HEK293 (cell line): ENCODE results near the gene PHAF1.

Experiments used
- CTCF ChIP-seq: fragments of 450-650 bp; formaldehyde crosslinking; IDR thresholded peaks from 2 replicates; pipeline ENCODE4 v1.5.1; 2016; ENCODE audit warnings: missing biosample characterization, missing genetic modification characterization
- ZNF23 ChIP-seq: fragments of 450-650 bp; formaldehyde crosslinking; IDR thresholded peaks from 2 replicates; pipeline ENCODE4 v1.5.1; 2016; ENCODE audit warnings: missing biosample characterization, missing genetic modification characterization, borderline replicate concordance
- ZNF501 ChIP-seq: fragments of 450-650 bp; formaldehyde crosslinking; IDR thresholded peaks from 2 replicates; pipeline ENCODE4 v1.5.1; 2016; ENCODE audit warnings: missing biosample characterization, missing genetic modification characterization

- no peak for TF ChIP-seq ZNF23 (tag by site-specific recombination)
- TF ChIP-seq ZNF501 (tag by site-specific recombination): no peak
- TF ChIP-seq CTCF (tag by site-specific recombination): no peak
Observed at GRCh38 chr16:67108931-67109406, 772 bp upstream of the PHAF1 start.
